ENCODE data around the gene CNIH4.

DNA sequence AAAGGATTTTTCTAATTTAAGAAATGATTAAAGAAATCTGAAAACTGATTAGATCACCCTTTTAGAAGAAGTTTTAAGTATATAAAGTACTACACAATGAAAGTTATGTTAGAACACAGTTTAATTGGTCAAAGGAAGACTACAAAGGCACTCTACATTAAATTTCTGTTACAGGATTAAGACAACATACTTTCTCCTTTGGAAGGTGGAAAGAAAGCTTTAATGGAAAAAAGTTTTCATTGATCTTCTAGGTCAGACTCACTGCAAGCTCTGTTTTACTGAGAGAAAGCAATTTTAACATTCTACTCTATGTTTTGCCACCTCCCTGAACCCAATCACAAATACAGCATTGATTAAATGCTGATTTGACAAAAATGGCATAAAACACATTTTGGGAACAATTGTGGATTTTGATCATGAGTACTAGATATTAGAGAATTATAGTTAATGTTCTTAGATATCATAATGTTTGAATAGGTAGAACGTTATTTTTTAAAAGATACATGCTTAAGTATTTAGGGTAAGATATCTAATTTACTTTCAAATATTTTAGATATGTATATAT is 45.9 kb downstream of the CNIH4 start:
- TF ChIP-seq CTBP1 (IDR thresholded peaks at IDR 0.05; ENCODE audit: borderline replicate concordance) (no peak), FOXM1 (IDR thresholded peaks at IDR 0.05; ENCODE audit: borderline replicate concordance) (no peak), FOXA1 (IDR thresholded peaks at IDR 0.05) (no peak), HDGF (IDR thresholded peaks at IDR 0.05; ENCODE audit: borderline replicate concordance) (no peak), NFRKB (IDR thresholded peaks at IDR 0.05) (no peak), BHLHE40 (IDR thresholded peaks at IDR 0.05; ENCODE audit: borderline replicate concordance) (no peak), FOXK2 (IDR thresholded peaks at IDR 0.05) (no peak), ZNF384 (IDR thresholded peaks at IDR 0.05) (no peak)

Measured in HEK293T (cell line).